Muscle layer of colon (tissue), 2 donors: ENCODE measurements around the gene LMX1B.

ENCODE experiments used
- H3K27ac ChIP-seq: one replicate; pipeline ENCODE4 v1.7.0; 2013; ENCODE audit warnings: low read depth, mild to moderate bottlenecking, low read length, moderate library complexity
- H3K27me3 ChIP-seq, 2 donors: one replicate each; pipeline ENCODE4 v1.7.0; 2013; ENCODE audit warnings: low read length in 2 of 2, mild to moderate bottlenecking in 2 of 2; ENCODE audit not compliant: insufficient read depth in 2 of 2, control insufficient read depth in 1 of 2
- H3K36me3 ChIP-seq: one replicate; pipeline ENCODE4 v1.7.0; 2013; ENCODE audit warnings: mild to moderate bottlenecking, low read length; ENCODE audit not compliant: insufficient read depth
- H3K4me1 ChIP-seq: one replicate; pipeline ENCODE4 v1.7.0; 2013; ENCODE audit warnings: mild to moderate bottlenecking, low read length; ENCODE audit not compliant: insufficient read depth
- H3K4me3 ChIP-seq, 2 donors: one replicate each; pipeline ENCODE4 v1.7.0; 2013; ENCODE audit warnings: low read length in 2 of 2, low read depth in 1 of 2, mild to moderate bottlenecking in 1 of 2, moderate library complexity in 1 of 2
- H3K9ac ChIP-seq: one replicate; pipeline ENCODE4 v1.7.0; 2013; ENCODE audit warnings: low read length
- H3K9me3 ChIP-seq: one replicate; pipeline ENCODE4 v1.7.0; 2013; ENCODE audit warnings: mild to moderate bottlenecking, low read length
- donor health status: abdominal sarcoma.
- donor health status: Adenocarcinoma of cecum.

The LMX1B gene

GRCh38 chr9:126628969-126629674 is 15.4 kb downstream of the LMX1B start:
- peaks cover 30 to 69% of the 10 kb centered on the region in 2 donors for H3K27me3 ChIP-seq
- no peak overlapping the region for H3K9ac ChIP-seq
- no peak overlapping the region for H3K27ac ChIP-seq
- H3K4me3 ChIP-seq = no peak overlapping the region
- no peaks in the 10 kb centered on the region for H3K9me3 ChIP-seq
- peaks cover 9% of the 10 kb centered on the region for H3K4me1 ChIP-seq
- H3K36me3 ChIP-seq = no peaks in the 10 kb centered on the region

GRCh38 chr9:126630458-126631237 is 16.9 kb downstream of the LMX1B start:
- no peak overlapping the region for H3K27ac ChIP-seq
- no peak overlapping the region for H3K9ac ChIP-seq
- no peaks in the 10 kb centered on the region for H3K36me3 ChIP-seq
- no peaks in the 10 kb centered on the region for H3K9me3 ChIP-seq
- H3K27me3 ChIP-seq = peaks cover 24 to 58% of the 10 kb centered on the region in 2 donors
- H3K4me3 ChIP-seq = no peak overlapping the region
- peaks cover 8% of the 10 kb centered on the region for H3K4me1 ChIP-seq

GRCh38 chr9:126631254-126631653 is 17.5 kb downstream of the LMX1B start:
- Histone ChIP-seq H3K36me3 (no peaks in the 10 kb centered on the region), H3K4me3 (no peak overlapping the region), H3K9me3 (no peaks in the 10 kb centered on the region), H3K4me1 (peaks cover 2% of the 10 kb centered on the region), H3K27ac (no peak overlapping the region), H3K9ac (no peak overlapping the region), H3K27me3 (peaks cover 19 to 57% of the 10 kb centered on the region in 2 donors)

GRCh38 chr9:126633881-126634558 is 20.3 kb downstream of the LMX1B start:
- Histone ChIP-seq H3K27ac (no peak overlapping the region), H3K36me3 (no peaks in the 10 kb centered on the region), H3K9ac (no peak overlapping the region), H3K4me1 (peaks cover 4% of the 10 kb centered on the region), H3K27me3 (peaks cover 11 to 50% of the 10 kb centered on the region in 2 donors), H3K4me3 (no peak overlapping the region), H3K9me3 (no peaks in the 10 kb centered on the region)

GRCh38 chr9:126635061-126635460 is 21.3 kb downstream of the LMX1B start:
- Histone ChIP-seq H3K27ac (no peak overlapping the region), H3K9ac (no peak overlapping the region), H3K4me3 (no peak overlapping the region), H3K4me1 (peaks cover 4% of the 10 kb centered on the region), H3K36me3 (no peaks in the 10 kb centered on the region), H3K27me3 (peaks cover 10 to 51% of the 10 kb centered on the region in 2 donors), H3K9me3 (no peaks in the 10 kb centered on the region)

- H3K9ac ChIP-seq = no peak overlapping the region
- no peaks in the 10 kb centered on the region for H3K9me3 ChIP-seq
- H3K27me3 ChIP-seq = peaks cover 4 to 43% of the 10 kb centered on the region in 2 donors
- H3K4me3 ChIP-seq = no peak overlapping the region
- no peaks in the 10 kb centered on the region for H3K36me3 ChIP-seq
- H3K27ac ChIP-seq = no peak overlapping the region
- H3K4me1 ChIP-seq = peaks cover 4% of the 10 kb centered on the region
Observed at GRCh38 chr9:126635661-126636439, 22.1 kb downstream of the LMX1B start.

GRCh38 chr9:126636983-126637798 is 23.5 kb downstream of the LMX1B start:
- Histone ChIP-seq H3K27ac (no peak overlapping the region), H3K9ac (no peak overlapping the region), H3K4me3 (no peak overlapping the region), H3K4me1 (peaks cover 4% of the 10 kb centered on the region), H3K36me3 (no peaks in the 10 kb centered on the region), H3K9me3 (no peaks in the 10 kb centered on the region), H3K27me3 (peaks cover 0 to 41% of the 10 kb centered on the region in 2 donors)

GRCh38 chr9:126638571-126639132 is 24.9 kb downstream of the LMX1B start:
- H3K27ac ChIP-seq = no peak overlapping the region
- no peak overlapping the region for H3K9ac ChIP-seq
- no peak overlapping the region for H3K4me3 ChIP-seq
- H3K9me3 ChIP-seq = no peaks in the 10 kb centered on the region
- no peaks in the 10 kb centered on the region for H3K36me3 ChIP-seq
- H3K4me1 ChIP-seq = peaks cover 4% of the 10 kb centered on the region
- H3K27me3 ChIP-seq = peaks cover 6 to 45% of the 10 kb centered on the region in 2 donors

GRCh38 chr9:126639318-126640000 is 25.7 kb downstream of the LMX1B start:
- Histone ChIP-seq H3K27me3 (peaks cover 11 to 45% of the 10 kb centered on the region in 2 donors), H3K36me3 (no peaks in the 10 kb centered on the region), H3K9me3 (no peaks in the 10 kb centered on the region), H3K27ac (no peak overlapping the region), H3K4me1 (peaks cover 4% of the 10 kb centered on the region), H3K9ac (no peak overlapping the region), H3K4me3 (no peak overlapping the region)
